GM19025 (cell line): ENCODE measurements around the gene KLK14.

Experiments
- ATAC-seq: cut with Tn5 transposase; IDR thresholded peaks from one replicate; pipeline ENCODE4 v1.9.1; 2021; ENCODE audit warnings: mild to moderate bottlenecking, low read depth, moderate library complexity; ENCODE audit not compliant: unreplicated experiment

The KLK14 gene, protein sequence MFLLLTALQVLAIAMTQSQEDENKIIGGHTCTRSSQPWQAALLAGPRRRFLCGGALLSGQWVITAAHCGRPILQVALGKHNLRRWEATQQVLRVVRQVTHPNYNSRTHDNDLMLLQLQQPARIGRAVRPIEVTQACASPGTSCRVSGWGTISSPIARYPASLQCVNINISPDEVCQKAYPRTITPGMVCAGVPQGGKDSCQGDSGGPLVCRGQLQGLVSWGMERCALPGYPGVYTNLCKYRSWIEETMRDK

GRCh38 chr19:51082611-51083010 lies at the start of gene KLK14:
TSS of gene KLK14 (minus strand) at chr19:51082887. CDS start at chr19:51082614, 273 bp downstream.
- ATAC-seq, result no peak

GRCh38 chr19:51131780-51132680 lies 49.3 kb upstream of the KLK14 start:
- ATAC-seq, result no peak

DNA sequence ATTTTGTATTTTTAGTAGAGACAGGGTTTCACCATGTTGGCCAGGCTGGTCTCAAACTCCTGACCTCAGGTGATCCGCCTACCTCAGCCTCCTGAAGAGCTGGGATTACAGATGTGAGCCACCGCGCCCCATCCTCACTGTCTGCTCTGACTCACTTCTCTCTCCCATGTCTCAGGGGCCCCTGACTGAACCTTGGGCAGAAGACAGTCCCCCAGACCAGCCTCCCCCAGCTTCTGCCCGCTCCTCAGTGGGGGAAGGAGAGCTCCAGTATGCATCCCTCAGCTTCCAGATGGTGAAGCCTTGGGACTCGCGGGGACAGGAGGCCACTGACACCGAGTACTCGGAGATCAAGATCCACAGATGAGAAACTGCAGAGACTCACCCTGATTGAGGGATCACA lies 47.0 kb upstream of the KLK14 start:
- ATAC-seq, result no peak

GRCh38 chr19:51128227-51128626 lies 45.5 kb upstream of the KLK14 start:
- ATAC-seq, result no peak

DNA sequence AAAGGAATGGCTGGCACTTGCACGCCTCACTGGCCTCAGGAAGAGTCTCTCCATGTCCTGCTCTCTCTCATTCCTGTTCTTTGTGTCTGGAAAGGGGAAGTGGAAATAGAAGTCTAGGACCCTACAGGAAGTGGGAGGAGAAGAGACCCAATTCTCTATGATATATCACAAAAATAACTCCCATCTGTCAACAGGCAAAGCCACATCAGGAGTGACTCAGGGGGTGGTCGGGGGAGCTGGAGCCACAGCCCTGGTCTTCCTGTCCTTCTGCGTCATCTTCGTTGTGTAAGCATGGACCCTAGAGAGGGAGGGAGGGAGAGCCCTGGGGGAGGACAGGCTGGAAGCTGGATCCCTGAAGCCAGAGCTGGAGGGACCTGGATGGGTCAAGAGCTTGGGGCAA lies 45.1 kb upstream of the KLK14 start:
- ATAC-seq, result no peak

DNA sequence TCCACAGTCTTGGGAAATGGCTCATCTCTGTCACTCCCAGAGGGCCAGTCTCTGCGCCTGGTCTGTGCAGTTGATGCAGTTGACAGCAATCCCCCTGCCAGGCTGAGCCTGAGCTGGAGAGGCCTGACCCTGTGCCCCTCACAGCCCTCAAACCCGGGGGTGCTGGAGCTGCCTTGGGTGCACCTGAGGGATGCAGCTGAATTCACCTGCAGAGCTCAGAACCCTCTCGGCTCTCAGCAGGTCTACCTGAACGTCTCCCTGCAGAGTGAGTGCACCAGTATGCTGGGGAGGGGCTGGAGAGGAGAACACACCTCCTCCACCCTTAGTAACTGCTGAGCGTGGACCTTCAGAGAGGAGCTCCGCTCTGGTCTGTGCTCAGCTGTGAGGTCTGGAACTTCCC lies 44.3 kb upstream of the KLK14 start:
- no peak for ATAC-seq

DNA sequence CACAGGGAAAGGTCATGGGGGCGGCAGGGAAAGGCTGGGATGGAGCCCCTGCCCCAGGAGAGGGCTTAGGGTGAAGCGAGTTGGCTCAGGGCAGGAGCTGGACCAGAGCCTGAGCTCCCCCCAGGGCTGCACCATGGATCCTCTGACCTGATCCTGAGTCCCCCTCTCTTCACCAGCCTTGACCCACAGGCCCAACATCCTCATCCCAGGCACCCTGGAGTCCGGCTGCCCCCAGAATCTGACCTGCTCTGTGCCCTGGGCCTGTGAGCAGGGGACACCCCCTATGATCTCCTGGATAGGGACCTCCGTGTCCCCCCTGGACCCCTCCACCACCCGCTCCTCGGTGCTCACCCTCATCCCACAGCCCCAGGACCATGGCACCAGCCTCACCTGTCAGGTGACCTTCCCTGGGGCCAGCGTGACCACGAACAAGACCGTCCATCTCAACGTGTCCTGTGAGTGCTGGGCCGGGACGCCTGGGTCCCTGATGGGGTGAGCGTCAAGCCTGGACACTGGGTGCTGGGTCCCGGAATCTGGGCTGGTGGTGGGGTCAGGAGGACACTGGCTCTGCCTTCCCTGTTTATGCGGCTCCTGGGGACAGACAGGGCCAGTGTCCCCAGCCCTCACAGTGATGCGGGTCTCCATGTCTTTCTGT lies 42.9 kb upstream of the KLK14 start:
- no peak for ATAC-seq

- ATAC-seq, result no peak
Observed at GRCh38 chr19:51124729-51125128, 42.0 kb upstream of the KLK14 start, which contains the start of gene SIGLEC9. TSS of gene SIGLEC9 (plus strand) at chr19:51124906. CDS start at chr19:51124975, 69 bp downstream.

- no peak for ATAC-seq
Observed at GRCh38 chr19:51124216-51124615, 41.5 kb upstream of the KLK14 start.

GRCh38 chr19:51123802-51124201 lies 41.1 kb upstream of the KLK14 start:
- no peak for ATAC-seq

- no peak for ATAC-seq
Observed at GRCh38 chr19:51123381-51123800, 40.7 kb upstream of the KLK14 start.

- no peak for ATAC-seq
Observed at GRCh38 chr19:51122112-51122981, 39.7 kb upstream of the KLK14 start.

GRCh38 chr19:51121257-51121656 lies 38.6 kb upstream of the KLK14 start:
- ATAC-seq, result no peak

DNA sequence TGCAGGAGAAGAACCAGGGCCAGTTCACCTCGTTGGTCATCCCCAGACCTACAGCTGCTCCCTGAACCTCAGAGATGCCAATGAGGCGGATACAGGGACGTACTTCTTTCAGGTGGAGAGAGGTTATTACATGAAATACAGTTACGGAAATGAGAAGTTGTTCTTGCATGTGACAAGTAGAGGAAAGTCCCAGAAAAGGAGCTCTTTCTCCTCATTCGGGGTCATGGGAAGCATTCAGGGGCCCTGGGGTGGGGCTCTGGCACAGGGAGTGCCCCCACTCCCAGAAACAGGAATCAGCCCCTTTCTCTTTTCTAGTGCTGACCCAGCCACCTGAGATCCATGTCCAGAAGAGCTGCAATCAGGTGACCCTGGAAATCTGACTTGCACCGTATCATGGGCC lies 37.5 kb upstream of the KLK14 start:
- no peak for ATAC-seq

DNA sequence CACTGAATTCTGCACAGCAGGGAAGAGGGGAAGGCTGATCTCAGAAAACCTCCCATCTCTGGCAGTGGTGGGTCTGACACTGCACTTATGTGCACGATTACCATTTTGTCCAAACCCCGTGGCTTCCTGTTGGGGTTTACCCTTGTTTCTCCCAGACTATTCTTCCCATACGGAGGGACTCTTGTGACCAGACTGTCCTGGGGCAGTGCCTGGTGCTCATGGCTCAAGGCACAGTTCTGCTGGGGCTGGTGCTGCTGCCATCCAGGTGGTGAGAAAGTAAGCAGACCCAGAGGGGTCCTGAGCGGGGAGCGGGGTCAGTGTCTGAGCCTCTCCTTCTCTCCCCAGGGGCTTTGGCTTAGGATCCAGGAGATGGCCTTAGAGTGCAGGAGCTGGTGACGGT lies 36.9 kb upstream of the KLK14 start:
- ATAC-seq, result no peak

- no peak for ATAC-seq
Observed at GRCh38 chr19:51119101-51119500, 36.4 kb upstream of the KLK14 start.

DNA sequence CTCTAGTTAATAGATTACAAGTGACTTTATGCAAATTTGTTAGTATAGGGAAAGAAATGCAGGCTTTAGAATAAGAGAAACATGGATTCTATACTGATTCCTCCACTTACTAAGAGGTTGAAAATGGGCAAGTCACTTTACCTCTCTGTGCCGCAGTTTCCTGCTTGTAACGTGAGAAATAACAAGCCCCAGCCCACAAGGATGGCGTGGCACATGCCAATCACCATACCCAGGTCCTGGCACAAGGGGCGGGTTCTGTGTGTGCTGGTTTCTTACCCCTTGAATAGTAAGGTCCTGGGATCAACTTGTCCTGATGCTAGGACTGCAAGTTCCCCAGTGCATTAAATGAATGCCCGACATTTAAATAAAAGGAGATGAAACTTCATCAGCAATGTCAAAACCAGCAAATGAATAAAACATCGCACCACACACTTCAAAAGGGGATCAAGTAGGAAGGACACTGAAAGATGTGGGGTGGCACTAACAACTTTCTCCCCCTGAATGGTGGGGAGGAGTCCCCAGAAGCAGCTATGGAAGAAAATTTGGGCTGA lies 34.1 kb upstream of the KLK14 start:
- no peak for ATAC-seq

DNA sequence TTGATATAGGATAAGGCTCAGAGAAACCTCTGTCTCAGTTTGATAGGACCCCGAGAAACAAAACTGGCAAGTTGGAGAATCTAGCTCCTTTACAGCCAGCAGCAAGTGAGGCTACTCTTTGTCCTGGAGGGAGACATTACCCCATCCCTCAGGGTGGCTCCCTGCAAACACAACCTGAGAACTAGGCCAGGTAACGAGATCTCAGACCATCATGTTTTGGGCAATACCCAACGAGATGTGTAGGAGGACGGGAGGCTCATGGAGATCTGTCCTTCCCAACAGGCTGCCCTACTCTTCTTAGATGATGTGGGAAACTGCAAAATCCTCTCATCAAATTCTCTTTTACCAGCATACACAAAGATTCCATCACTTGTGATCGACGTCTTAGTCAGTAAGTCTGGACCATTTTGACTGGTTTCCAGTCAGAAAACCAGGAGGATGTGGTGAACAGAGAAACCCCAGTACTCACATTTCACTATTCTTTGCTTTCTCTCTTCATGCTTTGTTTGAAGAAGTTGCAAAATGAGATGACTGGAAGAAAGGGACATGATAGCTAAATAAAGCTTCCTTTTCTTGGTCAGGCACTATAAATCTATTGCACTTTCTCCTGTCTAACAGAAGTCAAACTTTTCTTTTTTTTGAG lies 31.5 kb upstream of the KLK14 start:
- no peak for ATAC-seq

DNA sequence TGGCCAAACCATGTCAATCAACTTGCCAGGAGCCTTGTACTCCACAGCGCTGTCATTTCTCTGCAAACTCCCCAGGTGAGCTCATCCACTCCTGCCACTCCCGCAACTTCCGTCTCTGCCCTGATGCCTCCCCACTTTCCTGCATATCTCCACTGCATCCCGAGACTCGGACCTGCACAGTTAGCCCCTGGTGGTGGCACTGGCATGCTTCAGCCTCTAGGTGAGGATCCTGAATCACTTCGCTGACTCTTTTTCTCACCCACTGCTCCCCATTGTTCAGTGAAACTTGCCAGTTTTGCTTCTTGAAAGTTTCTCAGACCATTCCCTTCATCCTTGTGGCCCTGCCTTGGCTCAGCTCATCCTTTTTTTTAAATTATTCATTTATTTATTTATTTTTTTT lies 28.9 kb upstream of the KLK14 start:
- no peak for ATAC-seq

- ATAC-seq, result no peak
Observed at GRCh38 chr19:51110666-51110971, 27.9 kb upstream of the KLK14 start.
